ENCODE measurements around the gene CD19.
"Not testable (repeated sequence)": the region's sequence is repeated elsewhere in the genome, so short reads cannot be mapped to it uniquely, and the experiment has no call there.

The CD19 gene
- 0 to 0.30 (median 0.10) reads per million in 4 donors for total RNA-seq

GRCh38 chr16:28931801-28932225 lies at the start of gene CD19:
Gene CD19, plus strand, starts transcription at chr16:28931971. Its CDS starts 30 bp downstream, at chr16:28932001.
- no peak for DNase-seq

DNA sequence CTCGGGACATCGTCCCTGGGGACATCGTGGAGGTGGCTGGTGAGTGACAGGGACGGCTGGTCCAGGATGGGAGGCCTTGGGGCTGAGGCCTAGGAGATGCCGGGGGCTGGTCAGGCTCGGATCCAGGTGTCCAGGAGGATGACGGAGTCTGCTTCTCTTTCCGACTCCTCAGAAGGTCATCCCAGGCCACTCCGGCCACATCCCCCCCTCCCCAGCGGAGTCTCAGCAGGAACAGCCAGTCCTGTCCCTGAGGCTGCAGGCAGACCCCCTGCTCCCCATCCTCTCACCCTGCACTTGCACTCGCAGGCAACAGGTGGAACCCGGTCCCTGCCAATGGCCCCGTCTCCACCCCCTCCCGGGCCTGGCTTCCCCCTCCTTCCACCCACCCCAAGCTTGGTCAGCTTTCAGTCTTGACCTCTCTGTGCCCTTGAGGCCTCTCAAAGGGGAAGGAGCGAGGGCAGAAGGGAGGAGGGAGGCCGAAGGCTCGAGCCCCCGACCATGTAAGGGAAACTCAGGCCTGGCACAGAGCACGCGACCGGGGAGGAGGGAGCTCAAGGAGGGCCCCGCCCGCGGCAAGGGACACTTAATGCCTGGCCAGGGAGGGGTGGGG lies 49.1 kb upstream of the CD19 start:
- no peak for DNase-seq

- no peak for DNase-seq
Measured at GRCh38 chr16:28883221-28883996, 48.4 kb upstream of the CD19 start.

DNA sequence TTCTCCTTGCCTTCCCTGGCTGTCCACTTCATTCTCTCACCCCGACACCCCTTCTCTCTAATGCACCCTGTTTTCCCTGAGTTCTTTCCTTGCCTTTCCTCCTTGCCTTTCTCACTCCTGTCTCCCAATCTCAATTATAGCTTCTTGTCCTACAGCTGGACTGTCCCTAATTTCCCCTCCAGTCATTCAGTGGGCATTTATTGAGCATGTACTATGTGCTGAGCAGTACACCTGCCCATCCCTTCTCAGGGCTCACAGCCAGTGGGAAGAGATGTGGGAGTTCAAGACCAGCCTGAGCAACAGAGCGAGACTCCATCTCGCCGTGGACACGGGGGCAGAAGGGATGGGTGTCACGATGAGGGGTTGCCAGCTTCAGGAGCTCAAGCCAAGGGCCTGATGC lies 47.7 kb upstream of the CD19 start:
- no peak for DNase-seq

DNA sequence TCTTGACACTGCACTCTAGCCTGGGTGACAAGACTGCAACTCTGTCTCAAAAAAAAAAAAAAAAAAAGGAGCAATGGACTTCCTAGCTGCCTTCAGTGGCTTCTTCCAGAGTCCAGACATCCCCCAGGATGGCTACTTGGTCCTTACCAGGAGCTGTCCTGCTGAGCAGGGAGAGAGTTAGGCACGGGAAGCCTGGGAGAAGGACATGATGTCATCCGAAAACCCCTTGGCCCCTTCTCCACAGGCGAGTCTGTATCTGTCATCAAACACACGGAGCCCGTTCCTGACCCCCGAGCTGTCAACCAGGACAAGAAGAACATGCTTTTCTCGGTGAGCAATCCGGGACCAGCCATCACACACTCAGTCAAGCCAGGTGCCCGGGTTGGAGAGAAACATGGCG lies 44.8 kb upstream of the CD19 start:
- DNase-seq, result no peak

GRCh38 chr16:28890355-28890754 lies 41.4 kb upstream of the CD19 start:
- not testable (repeated sequence) for DNase-seq

- no peak for DNase-seq
Measured at GRCh38 chr16:28891964-28892890, 39.5 kb upstream of the CD19 start.

- no peak for DNase-seq
Measured at GRCh38 chr16:28893291-28893690, 38.5 kb upstream of the CD19 start.

- no peak for DNase-seq
Measured at GRCh38 chr16:28895609-28896008, 36.2 kb upstream of the CD19 start.

DNA sequence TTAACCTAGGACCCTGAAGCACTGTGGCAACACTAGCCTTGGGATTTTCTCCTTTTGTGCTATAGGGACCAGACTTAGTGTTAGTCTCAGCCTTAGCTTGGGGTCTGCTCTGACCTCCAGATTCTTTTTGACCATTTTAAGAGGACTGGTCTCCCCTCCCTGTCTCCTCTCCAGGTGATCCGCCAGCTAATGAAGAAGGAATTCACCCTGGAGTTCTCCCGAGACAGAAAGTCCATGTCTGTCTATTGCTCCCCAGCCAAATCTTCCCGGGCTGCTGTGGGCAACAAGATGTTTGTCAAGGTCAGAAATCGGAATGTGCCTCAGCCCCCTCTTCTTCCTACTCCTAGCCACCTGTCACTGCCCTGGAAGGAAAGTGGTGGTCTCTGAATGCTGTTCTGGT lies 33.9 kb upstream of the CD19 start:
- DNase-seq, result no peak

GRCh38 chr16:28898266-28898665 lies 33.5 kb upstream of the CD19 start:
- DNase-seq, result no peak

DNA sequence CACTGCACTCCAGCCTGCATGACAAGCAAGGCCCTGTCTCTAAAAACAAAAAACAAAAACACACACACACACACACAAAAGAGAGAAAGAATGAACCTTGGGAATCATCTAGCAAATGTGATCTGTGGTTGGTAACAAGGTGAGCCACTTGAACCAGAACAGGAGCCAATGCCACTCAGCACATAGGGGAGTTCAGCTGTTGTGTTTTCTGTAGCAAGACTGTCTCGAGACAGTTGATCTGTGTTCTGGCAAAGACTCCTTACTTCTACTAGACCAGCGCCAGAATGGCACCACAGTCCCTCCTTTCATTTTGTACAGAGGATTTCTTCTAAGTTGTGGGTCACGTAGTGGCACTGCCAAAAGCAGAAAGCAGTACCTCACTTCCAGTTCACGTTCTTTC lies 32.8 kb upstream of the CD19 start:
- DNase-seq, result no peak

DNA sequence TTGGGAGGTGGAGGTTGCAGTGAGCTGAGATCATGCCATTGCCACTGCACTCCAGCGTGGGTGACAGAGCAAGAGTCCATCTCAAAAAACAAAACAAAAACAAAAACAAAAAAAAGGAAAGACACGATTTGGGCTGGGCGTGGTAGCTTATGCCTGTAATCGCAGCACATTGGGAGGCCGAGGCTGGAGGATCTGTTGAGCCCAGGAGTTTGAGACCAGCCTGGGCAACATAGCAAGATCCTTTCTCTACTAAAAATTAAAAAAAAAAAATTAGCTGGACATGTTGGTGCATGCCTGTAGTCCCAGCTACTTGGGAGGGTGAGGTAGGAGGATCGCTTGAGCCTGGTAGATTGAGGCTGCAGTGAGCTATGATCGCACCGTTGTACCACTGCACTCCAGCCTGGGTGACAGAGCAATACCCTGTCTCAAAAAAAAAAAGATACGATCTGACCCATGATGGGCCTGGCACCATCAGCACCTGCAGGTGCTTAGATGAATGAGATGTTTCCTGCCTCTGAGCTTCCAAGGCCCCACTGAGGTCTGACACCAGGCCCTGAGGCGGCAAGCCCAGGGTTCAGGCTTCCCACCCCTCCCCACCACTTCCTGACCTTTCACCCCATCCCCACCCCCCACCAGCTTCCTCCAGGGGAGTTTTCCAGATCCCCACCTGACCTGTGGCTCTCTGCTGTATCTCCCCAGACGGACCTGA lies 31.7 kb upstream of the CD19 start:
- no peak for DNase-seq

DNA sequence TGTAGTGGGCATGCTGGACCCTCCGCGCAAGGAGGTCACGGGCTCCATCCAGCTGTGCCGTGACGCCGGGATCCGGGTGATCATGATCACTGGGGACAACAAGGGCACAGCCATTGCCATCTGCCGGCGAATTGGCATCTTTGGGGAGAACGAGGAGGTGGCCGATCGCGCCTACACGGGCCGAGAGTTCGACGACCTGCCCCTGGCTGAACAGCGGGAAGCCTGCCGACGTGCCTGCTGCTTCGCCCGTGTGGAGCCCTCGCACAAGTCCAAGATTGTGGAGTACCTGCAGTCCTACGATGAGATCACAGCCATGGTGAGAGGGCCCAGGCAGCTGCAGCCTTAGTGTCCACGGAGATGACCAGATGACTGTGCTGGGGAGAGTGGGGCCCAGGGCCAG lies 31.2 kb upstream of the CD19 start:
- DNase-seq, result no peak

DNA sequence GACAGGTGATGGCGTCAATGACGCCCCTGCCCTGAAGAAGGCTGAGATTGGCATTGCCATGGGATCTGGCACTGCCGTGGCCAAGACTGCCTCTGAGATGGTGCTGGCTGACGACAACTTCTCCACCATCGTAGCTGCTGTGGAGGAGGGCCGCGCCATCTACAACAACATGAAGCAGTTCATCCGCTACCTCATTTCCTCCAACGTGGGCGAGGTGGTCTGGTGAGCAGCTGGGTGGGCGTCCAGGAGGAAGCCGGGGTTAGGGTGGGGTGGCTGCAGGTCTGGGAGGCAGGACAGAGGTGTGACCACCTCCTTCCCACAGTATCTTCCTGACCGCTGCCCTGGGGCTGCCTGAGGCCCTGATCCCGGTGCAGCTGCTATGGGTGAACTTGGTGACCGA lies 29.9 kb upstream of the CD19 start:
- no peak for DNase-seq

DNA sequence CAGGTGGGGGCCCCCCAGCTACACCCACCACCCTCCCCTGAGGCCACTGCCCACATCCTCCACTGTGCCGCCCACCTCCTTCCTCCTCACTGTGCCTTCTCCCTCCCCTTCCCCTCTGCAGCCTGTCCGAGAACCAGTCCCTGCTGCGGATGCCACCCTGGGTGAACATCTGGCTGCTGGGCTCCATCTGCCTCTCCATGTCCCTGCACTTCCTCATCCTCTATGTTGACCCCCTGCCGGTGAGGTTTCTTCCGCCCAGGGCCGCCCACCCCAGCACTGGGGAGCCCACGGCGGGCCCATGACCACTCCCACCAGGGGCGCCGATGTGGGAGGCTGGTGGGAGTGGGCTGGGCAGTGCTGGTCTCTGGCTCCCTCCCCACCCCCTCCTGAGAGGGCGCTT lies 28.9 kb upstream of the CD19 start:
- no peak for DNase-seq

GRCh38 chr16:28903344-28904042 lies 28.3 kb upstream of the CD19 start:
- no peak for DNase-seq

DNA sequence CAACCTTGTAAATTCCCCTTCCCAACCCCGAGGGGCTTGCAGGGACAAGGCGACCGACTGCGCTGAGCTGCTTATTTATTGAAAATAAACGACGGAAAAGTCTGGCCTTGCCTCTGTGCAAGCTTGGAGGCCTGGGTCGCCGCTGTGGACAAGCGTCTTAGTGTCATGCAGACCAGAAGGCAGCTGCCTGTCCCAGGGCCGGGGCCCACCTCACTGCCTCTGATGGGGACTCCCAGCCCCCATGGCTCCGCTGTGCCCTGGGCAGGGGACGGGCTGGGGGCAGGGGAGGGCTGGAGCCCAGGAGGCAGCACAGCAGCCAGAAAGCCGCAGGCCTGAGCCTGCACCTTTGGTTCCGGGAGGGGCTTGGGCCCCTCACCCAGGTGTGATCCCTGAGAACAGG lies 27.4 kb upstream of the CD19 start:
- no peak for DNase-seq

- no peak for DNase-seq
Measured at GRCh38 chr16:28904828-28905227, 26.9 kb upstream of the CD19 start.

- DNase-seq, result no peak
Measured at GRCh38 chr16:28905229-28905754, 26.5 kb upstream of the CD19 start.

DNA sequence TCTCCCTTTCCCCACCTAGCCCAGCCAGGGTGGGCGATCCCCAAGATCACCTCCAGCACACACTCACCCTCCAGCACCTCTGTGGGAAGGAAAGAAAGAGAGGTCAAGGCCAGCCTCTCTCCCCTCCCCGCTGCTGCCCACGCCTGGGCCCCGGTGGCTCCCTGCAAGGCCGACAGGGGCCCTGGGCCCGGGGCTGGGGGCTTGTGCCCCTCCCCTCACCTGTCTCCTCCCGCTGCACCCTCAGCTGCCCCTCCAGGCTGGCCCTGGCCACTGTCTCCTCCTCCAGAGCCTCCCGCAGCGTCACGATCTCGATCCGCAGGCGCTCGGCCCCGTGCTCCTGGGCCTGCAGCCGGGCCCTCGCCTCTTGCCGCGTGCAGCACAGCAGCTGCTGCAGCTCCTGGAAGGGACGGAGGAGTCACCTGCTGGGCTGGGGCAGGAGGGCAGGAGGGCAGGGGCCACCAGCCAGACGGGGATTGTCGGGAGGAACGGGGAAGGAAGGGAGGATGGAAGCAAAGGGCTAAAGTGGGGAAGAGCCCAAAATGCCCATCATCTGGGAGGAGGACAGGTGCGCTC lies 25.9 kb upstream of the CD19 start:
- no peak for DNase-seq
